Peyer's patch (tissue), 4 donors: ENCODE results near the gene ASIC4.

ENCODE experiments used
- CTCF ChIP-seq, 6 experiments: fragments of 450-650 bp in 4 of 6; fragments of 200-600 bp in 2 of 6; sonication (generic) in 1 of 6; IDR thresholded peaks; one replicate each; pipeline ENCODE4 v1.5.1; 2017 to 2019; ENCODE audit warnings: antibody characterized with exemption in 6 of 6, mild to moderate bottlenecking in 3 of 6, moderate library complexity in 1 of 6
- POLR2A ChIP-seq, 2 donors: fragments of 450-650 bp; IDR thresholded peaks; one replicate each; pipeline ENCODE4 v1.5.1; 2017; ENCODE audit warnings: antibody characterized with exemption in 2 of 2, mild to moderate bottlenecking in 2 of 2, moderate library complexity in 2 of 2

- TF ChIP-seq POLR2A (IDR thresholded peaks at IDR 0.05) (no peak), CTCF (IDR thresholded peaks at IDR 0.05) (peak in 5 of 6 experiments; percentile 49 to 85 (median 83))
Measured at GRCh38 chr2:219475697-219476651, 38.3 kb upstream of the ASIC4 start.
